HG03521 (cell line): Measurements from ENCODE around the gene GALP.
A peak's percentile ranks its signal among the peaks of the same experiment; 100 is the strongest.
"Not testable (repeated sequence)": the region's sequence is repeated elsewhere in the genome, so short reads cannot be mapped to it uniquely, and the experiment has no call there.

Experiments
- ATAC-seq: cut with Tn5 transposase; IDR thresholded peaks from one replicate; pipeline ENCODE4 v1.9.1; 2021; ENCODE audit warnings: mild to moderate bottlenecking, moderate library complexity; ENCODE audit not compliant: unreplicated experiment

Gene GALP

DNA sequence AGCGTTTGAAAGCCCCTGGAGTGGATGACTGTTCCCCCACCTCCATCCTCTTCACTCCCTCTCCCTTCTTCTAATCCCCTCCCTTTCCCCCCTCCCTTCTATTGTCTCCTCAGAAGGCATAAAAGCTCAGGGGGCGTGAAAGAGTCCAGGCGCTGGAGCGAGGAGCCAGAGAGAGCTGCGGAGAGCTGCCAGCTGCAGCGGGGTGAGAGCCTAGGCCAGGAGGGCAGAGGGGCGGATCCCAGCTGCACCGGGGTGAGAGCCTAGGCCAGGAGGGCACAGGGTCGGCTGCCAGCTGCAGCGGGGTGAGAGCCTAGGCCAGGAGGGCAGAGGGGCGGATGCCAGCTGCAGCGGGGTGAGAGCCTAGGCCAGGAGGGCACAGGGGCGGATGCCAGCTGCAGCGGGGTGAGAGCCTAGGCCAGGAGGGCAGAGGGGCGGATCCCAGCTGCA lies at the start of gene GALP:
Gene GALP, plus strand, starts transcription at position 148 of the 447 bp plus-strand sequence. CDS start 1,101 bp downstream, outside the sequence.
- ATAC-seq, result not testable (repeated sequence)

DNA sequence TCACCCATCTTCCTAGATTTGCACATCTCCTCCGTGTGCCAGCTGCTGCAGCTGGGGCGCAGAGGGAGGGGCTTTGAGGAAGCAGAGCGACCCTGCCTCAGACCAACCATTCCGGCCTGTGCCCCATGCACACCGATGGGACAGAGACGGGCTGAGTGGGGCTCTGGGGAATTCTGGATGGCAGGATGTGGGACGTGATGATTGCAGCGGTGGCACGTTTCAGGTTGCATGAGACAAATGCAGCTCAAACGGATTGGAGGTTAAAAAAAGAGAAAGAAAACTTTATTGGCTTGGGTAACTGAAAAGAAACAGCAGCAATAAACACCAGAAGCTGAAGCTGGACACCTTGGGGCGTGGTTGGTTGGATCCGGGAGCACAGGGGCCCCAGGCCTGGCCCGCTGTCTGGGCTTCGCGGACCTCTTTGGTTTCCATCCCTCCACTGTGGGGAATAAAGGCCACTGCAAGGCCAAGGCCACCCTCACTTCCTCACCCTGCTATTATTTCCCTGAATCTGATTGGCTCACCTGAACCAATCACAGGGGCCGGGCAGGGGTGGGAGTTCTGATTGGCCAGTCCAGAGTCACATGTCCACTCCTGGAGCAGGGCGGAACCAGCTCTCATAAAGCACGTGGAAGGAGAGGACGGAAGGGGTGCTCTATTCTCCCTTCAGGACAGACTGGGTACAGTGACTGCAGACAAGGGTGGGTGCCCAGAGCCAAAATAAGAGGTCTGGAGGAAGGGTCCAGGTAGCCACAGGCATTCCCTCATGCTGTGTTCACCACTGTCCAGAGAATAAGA lies 48.6 kb upstream of the GALP start:
- no peak for ATAC-seq

DNA sequence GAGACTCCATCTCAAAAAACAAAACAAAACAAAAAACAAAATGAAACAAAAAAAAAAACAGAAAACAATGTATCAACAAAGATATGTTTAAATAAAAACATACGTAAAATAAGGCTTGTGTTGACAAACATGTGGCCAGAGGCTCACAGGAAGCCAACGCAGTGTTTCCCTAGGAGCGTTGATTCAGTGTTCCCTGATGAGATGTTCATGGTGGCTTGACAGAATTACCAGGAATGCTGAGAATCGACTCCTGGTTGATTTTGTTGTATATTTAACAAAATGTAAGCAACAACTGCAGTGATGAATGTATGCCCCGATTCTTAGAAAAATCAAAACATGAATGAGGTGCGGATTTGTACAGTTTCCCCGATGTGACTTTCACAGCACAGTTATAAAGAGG lies 45.8 kb upstream of the GALP start:
- ATAC-seq, result no peak

DNA sequence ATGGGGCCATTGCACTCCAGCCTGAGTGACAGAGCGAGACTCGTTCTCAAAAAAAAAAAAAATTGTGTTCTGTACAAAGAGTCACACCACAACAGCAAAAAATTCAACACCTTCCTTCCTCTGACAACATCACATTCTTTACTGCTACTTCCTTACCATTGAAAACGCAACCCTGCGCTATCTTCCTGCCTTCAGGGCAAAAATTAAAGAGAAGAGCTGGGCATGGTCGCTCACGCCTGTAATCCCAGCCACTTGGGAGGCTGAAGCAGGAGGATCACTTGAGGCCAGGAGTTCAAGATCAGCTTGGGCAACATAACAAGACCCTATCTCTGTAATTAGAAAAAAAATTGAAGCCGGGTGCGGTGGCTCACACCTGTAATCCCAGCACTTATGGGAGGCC lies 44.2 kb upstream of the GALP start:
- no peak for ATAC-seq

DNA sequence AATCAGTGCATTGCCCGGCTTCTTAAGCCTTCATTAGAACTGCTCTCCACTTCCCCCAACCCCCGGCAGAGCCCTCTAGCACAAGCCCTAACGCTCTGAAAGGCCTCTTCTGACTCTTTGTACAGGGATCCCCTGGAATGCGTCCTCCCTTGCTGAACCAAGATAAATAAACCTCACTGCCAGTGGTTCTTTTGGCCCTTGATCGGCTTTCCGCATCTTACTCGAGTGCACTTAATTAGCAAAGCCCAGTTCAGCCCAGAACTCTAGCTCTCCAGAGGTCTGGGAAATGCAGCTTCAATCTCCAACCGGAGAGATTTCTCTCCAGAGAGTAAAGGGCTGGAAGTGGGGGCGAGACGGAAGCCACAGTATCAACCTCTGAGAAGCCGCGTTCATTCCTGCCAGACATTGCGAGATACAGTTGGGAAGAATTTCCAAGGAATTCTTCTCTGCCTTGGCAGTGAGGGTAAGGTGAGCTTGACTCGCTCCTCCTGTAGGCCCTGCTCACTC lies 43.4 kb upstream of the GALP start:
- ATAC-seq, result no peak

DNA sequence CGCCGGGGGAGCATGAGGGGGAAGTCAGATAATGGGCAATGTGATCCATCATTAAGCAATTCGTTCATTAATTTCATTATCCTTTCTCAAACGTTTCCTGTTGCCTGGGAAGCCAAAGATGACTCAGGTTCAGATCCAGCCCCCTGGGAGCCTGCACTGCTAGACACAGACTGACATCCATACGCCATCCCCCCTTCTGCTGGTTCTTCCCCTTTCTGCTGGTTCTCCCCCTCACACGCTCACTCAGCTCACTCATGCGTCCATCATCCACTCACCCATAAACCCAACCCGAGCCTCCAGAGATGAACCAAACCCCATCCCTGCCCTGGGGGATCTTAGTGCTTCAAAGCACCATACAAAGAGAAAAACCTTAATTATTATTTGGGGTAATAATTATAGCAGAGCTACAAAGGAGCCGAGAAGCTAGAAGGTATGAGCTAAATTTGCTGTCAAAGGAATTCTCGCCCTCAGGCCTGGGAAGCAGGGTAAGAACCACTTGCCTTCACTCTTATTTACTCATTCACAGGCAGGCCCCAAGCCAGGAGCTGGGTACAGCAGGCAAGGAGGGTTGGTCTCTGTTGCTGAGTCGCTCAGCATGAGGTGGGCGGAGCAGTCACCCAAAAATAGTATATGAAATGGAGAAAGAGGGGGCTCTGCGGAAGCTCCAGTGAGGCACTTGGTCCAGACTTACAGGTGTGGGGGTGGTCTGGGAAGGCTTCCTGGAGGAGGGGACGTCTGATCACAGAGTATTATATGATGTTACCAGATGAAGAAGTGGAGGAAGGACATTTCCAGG lies 41.8 kb upstream of the GALP start:
- no peak for ATAC-seq

DNA sequence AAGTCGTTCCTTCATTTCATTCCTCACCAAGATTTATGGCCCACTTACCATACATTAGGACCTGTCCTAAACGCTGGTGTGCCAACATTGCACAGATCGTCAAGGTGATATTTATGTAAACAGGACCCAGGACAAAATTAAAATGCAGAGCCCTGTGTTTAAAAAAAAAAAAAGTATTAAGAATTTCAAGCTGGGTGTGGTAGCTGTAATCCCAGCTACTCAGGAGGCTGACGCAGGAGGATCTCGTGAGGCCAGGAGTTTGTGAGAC lies 41.2 kb upstream of the GALP start:
- ATAC-seq, result no peak

DNA sequence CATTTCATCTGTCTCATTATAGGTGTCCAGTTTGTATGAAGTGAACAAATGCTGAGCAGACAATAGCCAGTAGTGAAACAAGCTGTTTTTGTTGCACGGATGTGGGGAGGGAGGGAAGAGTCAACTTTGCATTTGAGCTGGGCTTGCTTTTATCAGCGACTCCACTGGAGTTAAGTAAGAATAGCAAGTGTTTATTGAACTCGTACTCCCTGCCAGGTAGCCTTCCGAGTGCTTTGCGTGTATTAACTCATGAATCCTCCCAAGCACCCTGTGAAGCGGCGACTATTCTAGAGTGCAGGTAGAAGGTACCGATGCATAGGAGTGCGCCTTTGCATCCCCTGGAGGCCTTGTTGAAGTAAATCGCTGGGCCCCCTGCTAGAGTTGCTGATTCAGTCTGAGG lies 39.4 kb upstream of the GALP start:
- ATAC-seq, result no peak

DNA sequence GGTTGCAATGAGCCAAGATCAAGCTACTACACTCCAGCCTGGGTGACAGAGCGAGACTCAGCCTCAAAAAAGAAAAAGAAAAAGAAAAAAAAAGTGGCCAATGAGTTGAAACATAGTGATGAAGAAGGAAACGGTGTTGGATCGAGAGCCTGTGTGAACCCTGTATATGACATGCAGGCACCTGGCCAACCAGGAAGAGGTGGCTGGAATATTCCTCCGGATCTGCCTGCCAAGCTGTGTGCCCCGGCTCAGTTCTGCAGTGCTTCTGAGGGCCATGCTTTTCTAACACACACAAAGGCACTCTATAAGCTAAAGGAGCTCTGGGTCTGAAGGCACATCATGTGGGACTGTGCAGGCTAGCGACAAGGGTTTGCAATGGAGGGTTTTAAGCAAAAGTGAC lies 38.4 kb upstream of the GALP start:
- ATAC-seq, result no peak

DNA sequence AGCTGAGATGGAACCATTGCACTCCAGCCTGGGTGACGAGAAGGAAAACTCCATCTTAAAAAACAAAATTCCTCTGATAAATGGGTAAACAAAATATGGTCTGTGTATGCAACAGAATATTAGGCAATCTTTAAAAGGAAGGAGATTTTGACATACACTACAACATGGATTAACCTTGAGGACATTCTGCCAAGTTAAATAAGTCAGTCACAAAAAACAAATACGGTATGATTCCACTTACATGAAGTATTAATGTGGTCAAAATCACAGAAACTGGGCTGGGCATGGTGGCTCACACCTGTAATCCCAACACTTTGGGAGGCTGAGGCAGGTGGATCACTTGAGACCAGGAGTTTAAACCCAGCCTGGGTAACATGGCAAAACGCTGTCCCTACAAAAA lies 37.7 kb upstream of the GALP start:
- no peak for ATAC-seq

DNA sequence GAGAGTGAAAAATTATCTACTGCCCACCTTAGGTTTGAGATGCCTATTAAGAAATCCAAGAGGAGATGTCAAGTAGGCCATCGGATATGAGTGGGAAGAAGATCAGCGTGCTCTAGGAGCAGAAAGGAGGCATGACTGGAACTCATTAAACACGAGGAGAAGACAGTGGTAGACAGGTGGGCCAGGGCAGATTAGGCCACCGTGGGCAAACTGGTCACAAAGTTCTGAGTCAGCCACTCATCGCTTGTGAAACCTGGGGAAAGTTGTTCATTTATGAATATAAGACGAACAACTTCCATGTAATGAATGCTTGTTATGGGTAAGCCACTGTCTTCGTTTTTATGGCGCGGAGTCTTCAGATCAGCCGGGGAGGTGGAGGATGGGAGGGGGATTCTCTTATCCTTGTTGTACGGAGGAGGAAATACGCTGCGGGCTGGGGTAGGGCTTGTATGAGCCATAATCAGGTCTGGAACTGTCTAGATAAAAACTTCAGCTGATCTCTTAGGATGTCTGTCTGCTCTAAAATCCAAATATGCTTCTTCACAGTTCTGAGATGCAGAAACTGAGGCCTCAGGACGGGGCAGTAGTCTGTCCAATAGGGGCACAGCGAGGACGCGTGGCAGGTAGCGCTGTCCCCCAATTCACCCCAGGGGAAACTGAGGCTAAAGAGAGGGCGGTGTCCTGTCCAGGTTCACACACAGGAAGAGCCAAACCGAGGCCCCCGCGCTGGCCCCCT lies 35.8 kb upstream of the GALP start:
- ATAC-seq, result no peak

DNA sequence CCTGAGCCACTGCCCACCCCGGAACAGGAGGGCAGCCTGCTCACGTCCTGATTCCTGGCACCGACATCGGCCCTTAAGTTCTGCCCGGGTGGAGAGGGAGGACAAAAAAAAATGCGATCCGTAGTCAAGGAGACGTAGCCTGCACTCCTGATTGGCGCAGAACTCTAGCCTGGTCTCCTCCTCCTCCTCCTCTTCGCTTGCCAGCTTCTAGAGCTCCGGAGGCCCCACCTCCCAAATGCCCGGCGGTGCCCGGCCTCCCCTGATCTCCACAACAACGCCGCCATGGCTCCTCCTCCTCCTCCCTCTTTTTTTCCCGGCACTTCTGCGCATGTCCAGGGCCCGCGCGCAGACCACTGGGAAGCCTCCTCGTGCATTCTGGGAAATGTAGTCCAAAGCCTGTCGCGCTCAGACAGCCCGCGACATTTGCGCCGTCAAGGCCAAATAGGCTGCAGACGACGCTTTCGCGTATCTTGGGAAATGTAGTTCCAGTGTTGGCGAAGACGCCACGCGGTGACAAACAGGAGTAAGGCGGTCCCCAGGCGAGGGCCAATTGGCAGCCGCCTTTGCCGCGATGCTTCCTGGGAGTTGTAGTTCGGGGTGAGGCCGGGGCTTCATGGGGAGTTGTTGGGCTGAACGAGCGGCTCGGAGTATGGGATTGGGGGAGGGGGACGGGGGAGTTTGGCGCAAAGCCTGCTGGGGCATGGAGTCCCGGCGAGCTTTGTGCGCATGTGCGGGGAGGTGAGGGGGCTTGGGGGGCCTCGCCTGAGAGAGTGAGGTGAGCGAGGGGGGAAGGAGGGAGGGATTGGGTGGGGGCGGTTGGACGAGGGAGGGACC lies 35.0 kb upstream of the GALP start, which contains the start of gene ZNF444:
Gene ZNF444, plus strand, starts transcription at position 705 of the 834 bp plus-strand sequence. CDS start 5,625 bp downstream, outside the sequence.
- ATAC-seq, result peak; percentile 91

DNA sequence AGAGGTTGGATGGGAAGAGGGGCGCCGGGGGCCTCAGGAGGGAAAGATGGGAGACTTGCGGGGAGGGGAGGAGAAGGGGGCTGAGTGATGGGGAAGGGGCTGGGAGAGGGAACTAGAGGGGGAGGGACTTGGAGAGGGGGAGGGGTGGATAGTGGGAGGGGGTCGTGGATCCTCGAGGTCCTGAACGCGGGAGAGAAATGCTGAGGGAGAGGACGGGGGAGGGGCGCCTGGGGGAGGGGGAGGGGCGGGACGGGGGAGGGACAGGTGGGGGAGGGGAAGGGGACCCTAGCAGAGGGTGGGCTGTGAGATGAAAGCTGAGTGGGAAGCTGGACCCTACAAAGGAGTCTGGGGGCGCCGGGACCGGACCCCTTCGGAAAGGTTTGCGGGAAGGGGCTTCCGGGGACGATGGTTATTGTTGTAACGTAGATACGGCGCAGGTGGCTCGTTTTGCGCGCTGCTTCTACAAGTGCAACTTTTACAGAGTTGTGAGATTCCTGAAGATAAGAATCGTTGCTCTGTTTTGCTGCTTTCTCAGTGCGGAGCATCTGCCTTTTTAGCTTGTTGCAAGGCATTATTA lies 34.3 kb upstream of the GALP start:
- no peak for ATAC-seq

DNA sequence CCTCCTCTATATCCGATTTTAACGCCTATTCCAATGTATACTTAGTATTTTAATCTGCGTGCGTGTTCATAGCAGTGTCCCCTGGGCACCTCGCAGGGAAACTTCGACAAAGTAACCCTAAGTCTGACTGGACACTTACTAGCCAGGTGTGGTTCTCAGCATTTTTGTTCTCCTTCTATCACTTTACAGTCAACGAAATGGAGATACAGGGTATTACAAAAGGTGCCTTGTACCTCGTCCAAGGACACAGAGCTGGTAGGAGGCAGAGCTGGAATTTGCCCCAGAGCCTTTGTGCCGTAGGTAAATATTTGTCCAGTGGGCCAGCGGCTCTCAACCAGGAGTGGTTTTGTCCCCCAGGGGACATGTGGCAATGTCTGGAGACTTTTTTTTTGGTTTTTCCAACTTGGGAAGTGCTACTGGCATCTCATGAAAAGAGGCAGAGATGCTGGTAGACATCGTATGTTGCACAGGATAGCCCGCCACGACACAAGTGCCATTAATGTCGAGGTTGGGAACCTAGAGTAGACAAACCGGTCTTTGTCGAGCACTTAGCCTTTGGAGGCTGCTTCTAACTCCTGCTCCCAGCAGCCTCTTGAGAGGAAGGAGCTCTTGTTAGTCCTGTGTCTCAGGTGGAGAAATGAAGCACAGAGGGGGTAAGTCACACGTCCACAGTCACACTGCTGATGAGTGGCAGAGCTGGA lies 33.6 kb upstream of the GALP start:
- no peak for ATAC-seq

DNA sequence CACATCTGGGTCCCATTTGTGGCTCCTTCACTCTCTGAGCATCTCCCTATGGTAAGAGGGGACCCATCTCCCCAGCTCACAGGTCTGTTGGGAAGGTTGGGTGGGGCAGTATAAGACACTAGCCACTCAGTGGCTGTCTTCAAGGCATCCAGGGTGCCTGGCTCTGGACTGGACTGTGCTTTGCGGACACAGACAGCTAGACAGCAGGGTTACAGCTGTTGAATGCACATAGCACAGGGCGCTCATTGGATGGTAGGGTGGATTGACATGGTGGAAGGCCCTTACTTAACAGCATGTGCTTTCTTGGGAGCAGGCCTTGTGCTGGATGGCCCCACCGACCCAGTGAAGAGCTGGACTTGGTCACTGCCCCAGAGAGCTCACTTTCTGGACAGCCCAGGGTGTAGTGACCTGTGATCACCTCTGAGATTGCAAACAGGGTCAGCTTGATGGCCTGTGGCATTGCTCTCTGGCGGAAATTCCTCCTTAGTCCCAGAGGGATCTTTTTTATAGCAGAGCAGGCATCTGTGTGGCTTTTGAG lies 32.8 kb upstream of the GALP start:
- ATAC-seq, result no peak

DNA sequence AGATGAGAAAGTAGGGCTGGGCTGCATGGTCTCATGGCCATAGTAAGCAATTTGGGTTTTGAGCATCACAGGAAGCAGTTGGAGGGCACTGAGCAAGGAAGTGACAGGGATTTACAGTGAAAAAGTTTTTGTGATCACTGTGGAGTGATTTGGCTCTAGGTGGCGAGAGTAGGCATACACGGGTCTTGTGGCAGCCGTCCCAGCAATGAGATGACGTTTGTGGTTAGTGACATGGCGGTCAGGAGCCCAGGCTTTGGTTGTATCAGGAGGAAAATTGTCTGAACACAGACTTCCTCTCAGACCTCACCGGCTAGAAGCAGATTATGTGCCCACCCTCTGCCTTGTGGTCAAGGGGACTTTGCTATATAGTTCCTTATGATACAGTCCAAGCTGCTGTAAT lies 31.4 kb upstream of the GALP start:
- ATAC-seq, result no peak

DNA sequence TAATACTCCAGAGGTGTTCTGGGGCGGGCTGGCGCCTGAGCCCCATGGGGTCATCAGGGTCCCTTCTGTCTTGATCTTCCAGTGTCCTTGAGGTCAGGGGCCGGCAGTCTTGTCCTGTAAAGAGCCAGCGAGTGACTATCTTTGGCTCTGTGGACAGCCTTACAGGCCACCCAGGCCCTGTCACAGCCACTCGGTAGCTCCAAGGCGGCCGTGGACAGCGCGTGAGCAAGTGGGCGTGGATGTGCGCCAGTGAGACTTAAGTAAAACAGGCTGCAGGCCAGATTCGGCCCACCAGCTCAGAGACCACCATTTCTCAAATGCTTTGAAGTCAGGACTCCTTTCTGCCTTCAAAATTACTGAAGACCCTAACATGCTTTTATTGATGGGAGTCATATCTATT lies 31.0 kb upstream of the GALP start:
- ATAC-seq, result no peak

DNA sequence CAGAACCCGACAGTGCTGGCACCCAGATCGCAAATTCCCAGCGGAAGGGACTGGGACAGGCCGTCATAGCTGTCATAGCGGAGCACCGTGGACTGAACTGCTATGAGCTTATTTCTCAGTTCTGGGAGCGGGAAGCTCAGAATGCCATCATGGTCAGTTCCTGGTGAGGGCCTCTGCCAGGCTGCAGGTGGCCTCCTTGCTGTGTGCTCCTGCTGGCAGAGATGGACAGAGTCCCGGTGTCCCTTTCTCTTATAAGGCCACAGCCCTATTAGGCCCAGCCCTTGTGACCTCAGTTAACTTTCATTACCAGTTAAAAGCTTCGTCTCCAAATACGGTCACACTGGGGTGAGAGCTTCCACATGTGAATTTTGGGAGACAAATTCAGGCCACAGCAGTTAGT lies 30.1 kb upstream of the GALP start:
- ATAC-seq, result no peak

DNA sequence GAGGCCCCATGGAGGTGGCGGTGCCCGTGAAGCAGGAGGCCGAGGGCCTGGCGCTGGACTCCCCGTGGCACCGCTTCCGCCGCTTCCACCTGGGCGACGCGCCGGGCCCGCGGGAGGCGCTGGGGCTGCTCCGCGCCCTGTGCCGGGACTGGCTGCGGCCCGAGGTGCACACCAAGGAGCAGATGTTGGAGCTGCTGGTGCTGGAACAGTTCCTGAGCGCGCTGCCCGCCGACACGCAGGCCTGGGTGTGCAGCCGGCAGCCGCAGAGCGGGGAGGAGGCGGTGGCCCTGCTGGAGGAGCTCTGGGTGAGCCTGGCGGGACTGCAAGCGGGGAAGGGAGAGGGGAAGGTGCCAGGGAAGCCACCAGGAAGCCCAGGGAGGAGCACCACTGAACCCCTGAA lies 28.9 kb upstream of the GALP start:
- ATAC-seq, result no peak
